K562 (cell line): Measurements from ENCODE around the gene ANKS1B. TPM values are rescaled to one million over a fixed set of nuclear protein-coding genes. Genes with fewer than 3 reads are reported as not detected.

Source experiments
- CBFB ChIP-seq: sonication (generic); formaldehyde crosslinking; IDR thresholded peaks from 2 replicates; pipeline ENCODE4 v1.4.0; 2020; ENCODE audit warnings: mild to moderate bottlenecking, missing genetic modification reagents
- CBX2 ChIP-seq: fragments of 200-600 bp; sonication (generic); IDR thresholded peaks from one replicate; pipeline ENCODE4 v1.6.1; 2012; ENCODE audit warnings: mild to moderate bottlenecking, low read length, inconsistent platforms; ENCODE audit not compliant: insufficient read depth, poor library complexity, severe bottlenecking
- CBX3 ChIP-seq, 2 experiments: IDR thresholded peaks; 1 replicate in 1 of 2; 2 replicates in 1 of 2; pipeline ENCODE4 v1.6.1; 2012; ENCODE audit warnings: inconsistent platforms in 2 of 2, low read length in 2 of 2, borderline replicate concordance in 1 of 2, control low read depth in 1 of 2
- CBX8 ChIP-seq: fragments of 200-600 bp; sonication (generic); IDR thresholded peaks from 2 replicates; pipeline ENCODE4 v1.6.1; 2012; ENCODE audit warnings: borderline replicate concordance, mixed run types, low read depth, mild to moderate bottlenecking, moderate library complexity, mixed read lengths, low read length, control low read depth, inconsistent platforms; ENCODE audit not compliant: poor library complexity, severe bottlenecking; ENCODE audit errors: extremely low read depth
- CREB5 ChIP-seq: fragments of 250-450 bp; sonication (Bioruptor Pico); IDR thresholded peaks from 2 replicates; pipeline ENCODE4 v1.5.0; 2020; ENCODE audit warnings: mild to moderate bottlenecking
- GTF2B ChIP-seq: IDR thresholded peaks from 2 replicates; pipeline ENCODE4 v1.6.1; 2011; ENCODE audit not compliant: insufficient read length; ENCODE audit errors: extremely low read depth
- HDAC3 ChIP-seq: fragments of 450-650 bp; IDR thresholded peaks from 2 replicates; pipeline ENCODE4 v1.6.1; 2018; ENCODE audit warnings: borderline replicate concordance, mild to moderate bottlenecking, moderate library complexity; ENCODE audit not compliant: partially characterized antibody
- ILK ChIP-seq: fragments of 450-650 bp; IDR thresholded peaks from 2 replicates; pipeline ENCODE4 v1.6.1; 2016; ENCODE audit warnings: missing genetic modification characterization, low read depth, mild to moderate bottlenecking, missing compliant biosample characterization, moderate library complexity, borderline replicate concordance
- MAFF ChIP-seq: IDR thresholded peaks from 2 replicates; pipeline ENCODE4 v1.6.1; 2012; ENCODE audit warnings: low read length, improper control_type of control experiment
- MIER1 ChIP-seq: fragments of 450-650 bp; IDR thresholded peaks from 2 replicates; pipeline ENCODE4 v1.6.1; 2016; ENCODE audit warnings: antibody characterized with exemption, mild to moderate bottlenecking, low read depth
- NFIX ChIP-seq: fragments of 250-450 bp; sonication (Bioruptor Pico); IDR thresholded peaks from 2 replicates; pipeline ENCODE4 v1.4.0; 2020; ENCODE audit warnings: low read depth, mild to moderate bottlenecking, moderate library complexity
- NR2C2 ChIP-seq, 2 experiments: fragments of 200-800 bp in 1 of 2; sonication (Bioruptor generic) in 1 of 2; sonication (generic) in 1 of 2; formaldehyde crosslinking in 1 of 2; IDR thresholded peaks; 2 replicates each; pipeline versions ENCODE4 v1.6.1 to v1.8.0; 2016 to 2022; ENCODE audit warnings: mild to moderate bottlenecking in 1 of 2, missing compliant biosample characterization in 1 of 2, missing genetic modification characterization in 1 of 2, missing genetic modification reagents in 1 of 2
- SAFB2 ChIP-seq: fragments of 200-400 bp; formaldehyde crosslinking; IDR thresholded peaks from 2 replicates; pipeline ENCODE4 v1.6.1; 2018; ENCODE audit warnings: borderline replicate concordance, low read length, low read depth, moderate library complexity; ENCODE audit not compliant: severe bottlenecking
- SMAD4 ChIP-seq: fragments of 250-450 bp; sonication (Bioruptor Pico); conservative IDR thresholded peaks from 2 replicates; pipeline ENCODE4 v1.8.0; 2021; ENCODE audit warnings: inconsistent platforms, mild to moderate bottlenecking, moderate library complexity
- SRSF7 ChIP-seq: fragments of 200-400 bp; formaldehyde crosslinking; optimal IDR thresholded peaks from 2 replicates; pipeline ENCODE3; 2017; ENCODE audit warnings: mild to moderate bottlenecking, low read depth, low read length
- YBX1 ChIP-seq: fragments of 450-650 bp; IDR thresholded peaks from 2 replicates; pipeline ENCODE4 v1.7.1; 2016; ENCODE audit warnings: mild to moderate bottlenecking
- ZBTB17 ChIP-seq: fragments of 450-650 bp; formaldehyde crosslinking; IDR thresholded peaks from 2 replicates; pipeline ENCODE4 v1.4.0; 2020; ENCODE audit warnings: mild to moderate bottlenecking
- ZBTB43 ChIP-seq: sonication (generic); formaldehyde crosslinking; IDR thresholded peaks from 2 replicates; pipeline ENCODE4 v1.8.0; 2023; ENCODE audit warnings: mild to moderate bottlenecking, missing genetic modification reagents
- ZEB2 ChIP-seq: fragments of 450-650 bp; IDR thresholded peaks from 2 replicates; pipeline ENCODE4 v1.6.1; 2016
- ZFP30 ChIP-seq: fragments of 250-450 bp; sonication (Bioruptor Pico); IDR thresholded peaks from 2 replicates; pipeline ENCODE4 v1.8.0; 2022; ENCODE audit warnings: moderate library complexity, mild to moderate bottlenecking, inconsistent platforms, borderline replicate concordance
- ZKSCAN8 ChIP-seq: fragments of 200-800 bp; sonication (Bioruptor generic); IDR thresholded peaks from 2 replicates; pipeline ENCODE4 v1.6.1; 2016; ENCODE audit warnings: missing genetic modification characterization, missing compliant biosample characterization
- ZNF174 ChIP-seq: fragments of 250-450 bp; sonication (Bioruptor Pico); IDR thresholded peaks from 2 replicates; pipeline ENCODE4 v1.4.0; 2020; ENCODE audit warnings: mild to moderate bottlenecking
- ZNF224 ChIP-seq: sonication (generic); formaldehyde crosslinking; IDR thresholded peaks from 2 replicates; pipeline ENCODE4 v1.8.0; 2022; ENCODE audit warnings: mild to moderate bottlenecking, missing genetic modification reagents
- polyA plus RNA-seq, 8 experiments: library from polyadenylated mRNA; depleted of rRNA in 4 of 8; stranded (reverse) in 5 of 8; unstranded in 3 of 8; fragments of >200 nt; fragmentation: Nextera tagmentation in 2 of 8; fragmentation: Illumina TruSeq in 1 of 8; extraction: Ambion mirVana in 2 of 8; extraction: Trizol in 1 of 8; gene quantifications; 2 replicates each; pipeline versions ENCODE4 v1.2.1 to v1.2.3, GENCODE V29; 2011 to 2014; ENCODE audit warnings: inconsistent platforms in 1 of 8, missing spikeins in 1 of 8
- total RNA-seq, 7 experiments: library from RNA; depleted of rRNA in 6 of 7; stranded (reverse); fragments of >200 nt in 6 of 7; fragmentation: Illumina TruSeq in 2 of 7; extraction: Trizol in 2 of 7; gene quantifications; 2 replicates each; pipeline versions ENCODE4 v1.2.1 to v1.2.3, GENCODE V29; 2011 to 2021; ENCODE audit warnings: low replicate concordance in 1 of 7
- TF ChIP-seq, protein P1 (sequence below): fragments of 450-650 bp; formaldehyde crosslinking; IDR thresholded peaks from 2 replicates; pipeline ENCODE4 v1.4.0; 2020; ENCODE audit warnings: mild to moderate bottlenecking, moderate library complexity

ANKS1B gene
- total and polyA plus RNA-seq, 9 of the 15 experiments (the other 6 are each of a cell fraction or from before 2014, with no cell fraction given), result 0.04 to 0.47 (median 0.28) TPM; not detected in 4

DNA sequence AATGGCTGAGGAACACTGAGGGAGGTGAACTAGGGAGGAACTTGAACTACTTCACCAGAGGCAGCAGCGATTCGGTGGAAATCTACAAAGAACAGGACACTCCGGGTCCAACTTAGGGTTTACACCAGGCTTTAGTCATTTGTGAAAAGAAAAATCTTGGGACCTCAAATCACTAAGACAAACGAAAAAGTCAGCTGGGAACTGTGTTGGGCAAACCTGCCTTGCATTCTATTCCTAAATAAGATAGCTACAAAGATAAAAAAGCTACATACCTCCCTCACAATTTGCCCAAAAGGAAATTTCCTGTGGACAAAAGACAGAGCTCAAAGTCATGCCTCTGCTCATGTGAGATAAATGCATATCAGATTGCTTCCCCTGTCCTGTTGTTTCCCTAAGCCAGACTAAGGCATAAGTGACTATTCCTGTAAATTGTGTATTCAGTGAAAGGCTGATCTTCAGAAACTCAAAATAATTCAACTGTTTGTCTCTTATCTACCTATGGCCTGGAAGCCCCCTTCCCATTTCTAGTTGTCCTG is 1233.1 kb downstream of the ANKS1B start (continued):
- TF ChIP-seq NR2C2 (CRISPR knock-in tag; IDR thresholded peaks at IDR 0.05), result no peak
- TF ChIP-seq NR2C2 (tag; IDR thresholded peaks at IDR 0.05), result no peak
- TF ChIP-seq SMAD4, result no peak
- TF ChIP-seq CBX8, result no peak
- TF ChIP-seq CBX3 (IDR thresholded peaks at IDR 0.05; ENCODE audit: borderline replicate concordance in 1 of 2, low read length in 2 of 2), result peak in 1 of 2 experiments; percentile 30; a peak in 1 of 3 replicates
- TF ChIP-seq CBX2, result no peak
- TF ChIP-seq ZEB2, result no peak
- no peak for TF ChIP-seq ILK (tag)
- no peak for TF ChIP-seq ZBTB43
- TF ChIP-seq ZBTB17 (CRISPR knock-in tag), result no peak
- no peak for TF ChIP-seq CBFB (CRISPR knock-in tag)
- TF ChIP-seq ZNF174 (CRISPR knock-in tag), result no peak
- no peak for TF ChIP-seq HDAC3
- no peak for TF ChIP-seq MAFF
- no peak for TF ChIP-seq SRSF7
- TF ChIP-seq, protein P1, sequence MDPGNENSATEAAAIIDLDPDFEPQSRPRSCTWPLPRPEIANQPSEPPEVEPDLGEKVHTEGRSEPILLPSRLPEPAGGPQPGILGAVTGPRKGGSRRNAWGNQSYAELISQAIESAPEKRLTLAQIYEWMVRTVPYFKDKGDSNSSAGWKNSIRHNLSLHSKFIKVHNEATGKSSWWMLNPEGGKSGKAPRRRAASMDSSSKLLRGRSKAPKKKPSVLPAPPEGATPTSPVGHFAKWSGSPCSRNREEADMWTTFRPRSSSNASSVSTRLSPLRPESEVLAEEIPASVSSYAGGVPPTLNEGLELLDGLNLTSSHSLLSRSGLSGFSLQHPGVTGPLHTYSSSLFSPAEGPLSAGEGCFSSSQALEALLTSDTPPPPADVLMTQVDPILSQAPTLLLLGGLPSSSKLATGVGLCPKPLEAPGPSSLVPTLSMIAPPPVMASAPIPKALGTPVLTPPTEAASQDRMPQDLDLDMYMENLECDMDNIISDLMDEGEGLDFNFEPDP (CRISPR knock-in tag), result no peak
- no peak for TF ChIP-seq YBX1
- no peak for TF ChIP-seq ZKSCAN8 (CRISPR knock-in tag)
- no peak for TF ChIP-seq NFIX (CRISPR knock-in tag)
- TF ChIP-seq ZFP30, result no peak
- no peak for TF ChIP-seq GTF2B
- TF ChIP-seq ZNF224 (CRISPR knock-in tag), result no peak
- TF ChIP-seq CREB5 (CRISPR knock-in tag), result no peak
- TF ChIP-seq MIER1, result no peak
- TF ChIP-seq SAFB2, result no peak
